K562 (cell line): ENCODE data around the gene USP28. TPM values are rescaled to one million over a fixed set of nuclear protein-coding genes. Genes with fewer than 3 reads are reported as not detected.

Source experiments
- ATAC-seq: fragments of 200-7000 bp; cut with Tn5 transposase; 3 replicates; pipeline ENCODE4 v1.9.1; 2020; ENCODE audit warnings: moderate library complexity
- BruUV-seq: library from RNA; stranded (reverse); fragments of 400-500 nt; replicated peaks from 2 replicates; lab custom pipeline; 2021; lab: Mats Ljungman, UMichigan
- CTCF ChIA-PET: fragments of 300-600 bp; formaldehyde crosslinking; extraction: SDS; loops from one replicate; lab custom pipeline; 2021; ENCODE audit warnings: low intra/inter-chr PET ratio; lab: Yijun Ruan, JAX
- POLR2A ChIA-PET: fragments of 300-600, 350-650 bp; sonication (Branson Sonifier 250); formaldehyde crosslinking; extraction: SDS; loops from one replicate; lab custom pipeline; 2021; ENCODE audit warnings: antibody characterized with exemption, inconsistent platforms; lab: Yijun Ruan, JAX
- DNase-seq, 4 experiments: peaks; one replicate each; pipeline versions ENCODE4 v3.0.0 to v3.0.0-alpha.2; 2011 to 2018; ENCODE audit warnings: low spot score in 3 of 4, mixed read lengths in 3 of 4; ENCODE audit errors: extremely low read depth in 1 of 4
- FAIRE-seq: peaks from 2 replicates; lab custom pipeline; 2011; peaks lifted over from hg19 to GRCh38; lab: Jason Lieb, UNC
- H2AFZ ChIP-seq: 2 replicates; pipeline ENCODE4 v1.6.0; 2011; ENCODE audit warnings: low read depth, low read length, control low read depth, inconsistent platforms
- H3K27ac ChIP-seq: fragments of 200-600 bp; 3 replicates; pipeline ENCODE4 v1.8.0; 2011; ENCODE audit warnings: low read depth, mild to moderate bottlenecking, control low read depth, inconsistent platforms, low read length, moderate library complexity, mixed read lengths; ENCODE audit errors: extremely low read depth
- H3K27me3 ChIP-seq, 2 experiments: fragments of 300-600 bp in 1 of 2; 2 replicates in 1 of 2; 3 replicates in 1 of 2; pipeline versions ENCODE4 v1.6.0 to v1.8.0; 2011; ENCODE audit warnings: inconsistent platforms in 2 of 2, low read length in 2 of 2, mild to moderate bottlenecking in 1 of 2, mixed read lengths in 1 of 2, moderate library complexity in 1 of 2; ENCODE audit not compliant: control insufficient read depth in 2 of 2, insufficient read depth in 2 of 2
- H3K36me3 ChIP-seq: fragments of 300-600 bp; 3 replicates; pipeline ENCODE4 v1.8.0; 2011; ENCODE audit warnings: mild to moderate bottlenecking, low read length, inconsistent platforms; ENCODE audit not compliant: control insufficient read depth, insufficient read depth
- H3K4me1 ChIP-seq, 2 experiments: fragments of 200-600 bp in 1 of 2; replicated peaks in 1 of 2; 2 replicates in 1 of 2; 3 replicates in 1 of 2; pipeline versions ENCODE4 v1.5.1 to v1.8.0; 2011; ENCODE audit warnings: inconsistent platforms in 2 of 2, low read length in 2 of 2, mild to moderate bottlenecking in 1 of 2, mixed read lengths in 1 of 2, moderate library complexity in 1 of 2; ENCODE audit not compliant: control insufficient read depth in 2 of 2, insufficient read depth in 2 of 2
- H3K4me2 ChIP-seq: 2 replicates; pipeline ENCODE4 v1.6.1; 2011; ENCODE audit warnings: low read length, control low read depth, inconsistent platforms, mixed read lengths; ENCODE audit not compliant: insufficient read depth
- H3K4me3 ChIP-seq: fragments of 200-600 bp; sonication (generic), shearing (Covaris generic); 2 replicates; pipeline ENCODE4 v1.5.1; 2016; ENCODE audit warnings: control low read depth, inconsistent platforms
- H3K79me2 ChIP-seq: fragments of 200-600 bp; 3 replicates; pipeline ENCODE4 v1.8.0; 2011; ENCODE audit warnings: low read length, inconsistent platforms; ENCODE audit not compliant: control insufficient read depth, insufficient read depth
- H3K9ac ChIP-seq, 2 experiments: 2 replicates each; pipeline versions ENCODE4 v1.6.0 to v1.6.1; 2011; ENCODE audit warnings: low read depth in 2 of 2, low read length in 2 of 2, control low read depth in 1 of 2, inconsistent platforms in 1 of 2, mild to moderate bottlenecking in 1 of 2, mixed read lengths in 1 of 2; ENCODE audit not compliant: insufficient read depth in 1 of 2
- H3K9me1 ChIP-seq: one replicate; pipeline ENCODE4 v1.6.0; 2011; ENCODE audit warnings: inconsistent platforms, mild to moderate bottlenecking, low read length, moderate library complexity; ENCODE audit not compliant: control insufficient read depth, insufficient read depth
- H3K9me3 ChIP-seq: replicated peaks from 2 replicates; pipeline ENCODE4 v1.5.1; 2011; ENCODE audit warnings: low read depth, low read length, inconsistent platforms; ENCODE audit not compliant: control insufficient read depth, insufficient read depth
- H4K20me1 ChIP-seq: replicated peaks from 2 replicates; pipeline ENCODE4 v1.6.1; 2011; ENCODE audit warnings: low read length, inconsistent platforms, mixed read lengths; ENCODE audit not compliant: control insufficient read depth, insufficient read depth
- CBX3 ChIP-seq, 2 experiments: IDR thresholded peaks; 1 replicate in 1 of 2; 2 replicates in 1 of 2; pipeline ENCODE4 v1.6.1; 2012; ENCODE audit warnings: inconsistent platforms in 2 of 2, low read length in 2 of 2, borderline replicate concordance in 1 of 2, control low read depth in 1 of 2
- CHD2 ChIP-seq: IDR thresholded peaks from 2 replicates; pipeline ENCODE4 v1.6.1; 2011; ENCODE audit warnings: low read depth, low read length
- ESRRA ChIP-seq: fragments of 450-650 bp; IDR thresholded peaks from 2 replicates; pipeline ENCODE4 v1.6.1; 2014; ENCODE audit warnings: low read depth, mild to moderate bottlenecking, moderate library complexity, borderline replicate concordance
- KLF10 ChIP-seq: fragments of 250-450 bp; sonication (Bioruptor Pico); IDR thresholded peaks from 2 replicates; pipeline ENCODE4 v1.6.1; 2021; ENCODE audit warnings: matching md5 sums
- LARP7 ChIP-seq: fragments of 450-650 bp; IDR thresholded peaks from 2 replicates; pipeline ENCODE4 v1.6.1; 2016
- MLX ChIP-seq, 2 experiments: fragments of 450-650 bp in 1 of 2; sonication (generic) in 1 of 2; formaldehyde crosslinking; conservative IDR thresholded peaks; 2 replicates each; pipeline versions ENCODE4 v1.4.0 to v1.8.1; 2020 to 2022; ENCODE audit warnings: mild to moderate bottlenecking in 1 of 2, missing genetic modification reagents in 1 of 2
- MYC ChIP-seq, 2 experiments: fragments of 250-450 bp in 1 of 2; sonication (Bioruptor Pico) in 1 of 2; IDR thresholded peaks; 2 replicates each; pipeline versions ENCODE4 v1.5.1 to v1.6.1; 2012 to 2021; ENCODE audit warnings: low read depth in 2 of 2, borderline replicate concordance in 1 of 2, improper control_type of control experiment in 1 of 2, low read length in 1 of 2, mild to moderate bottlenecking in 1 of 2, moderate library complexity in 1 of 2
- POLR2AphosphoS5 ChIP-seq: IDR thresholded peaks from 2 replicates; pipeline ENCODE4 v1.6.1; 2011; ENCODE audit warnings: mild to moderate bottlenecking, low read depth, low read length, moderate library complexity; ENCODE audit not compliant: control insufficient read depth, insufficient read depth
- RBM22 ChIP-seq: fragments of 200-400 bp; formaldehyde crosslinking; IDR thresholded peaks from 2 replicates; pipeline ENCODE4 v1.6.1; 2018; ENCODE audit warnings: low read length, low read depth; ENCODE audit not compliant: poor library complexity, severe bottlenecking
- SMAD3 ChIP-seq: fragments of 450-650 bp; formaldehyde crosslinking; conservative IDR thresholded peaks from 2 replicates; pipeline ENCODE4 v1.4.0; 2020; ENCODE audit warnings: mild to moderate bottlenecking
- SNAPC5 ChIP-seq: fragments of 250-450 bp; sonication (Bioruptor Pico); IDR thresholded peaks from 2 replicates; pipeline ENCODE4 v1.8.0; 2021; ENCODE audit warnings: moderate library complexity, mild to moderate bottlenecking, inconsistent platforms
- TRIM25 ChIP-seq: fragments of 450-650 bp; IDR thresholded peaks from 2 replicates; pipeline ENCODE4 v1.7.0; 2016; ENCODE audit warnings: borderline replicate concordance
- TRIM28 ChIP-seq: fragments of 450-650 bp; IDR thresholded peaks from 2 replicates; pipeline ENCODE4 v1.6.1; 2017
- ZNF134 ChIP-seq: fragments of 250-450 bp; sonication (Bioruptor Pico); conservative IDR thresholded peaks from 2 replicates; pipeline ENCODE4 v1.4.0; 2020
- ZNF197 ChIP-seq: fragments of 200-800 bp; sonication (Bioruptor generic); IDR thresholded peaks from 2 replicates; pipeline ENCODE4 v1.6.1; 2016; ENCODE audit warnings: low read depth, missing genetic modification characterization, missing compliant biosample characterization
- ZSCAN32 ChIP-seq: fragments of 450-650 bp; formaldehyde crosslinking; IDR thresholded peaks from 2 replicates; pipeline ENCODE4 v1.4.0; 2020; ENCODE audit warnings: mild to moderate bottlenecking, moderate library complexity
- WGBS: fragments of 100-300 bp; shearing (Covaris generic); methylation state at CpG from one replicate; pipeline ENCODE4 v1.1.6; 2016; ENCODE audit warnings: low coverage, mixed read lengths; ENCODE audit not compliant: insufficient coverage; ENCODE audit errors: missing lambda C conversion rate; 5-methylcytosine and 5-hydroxymethylcytosine counted together
- in situ Hi-C: fragments of 300-500 bp; cut with MboI; formaldehyde crosslinking; loops from 4 replicates; pipeline ENCODE4 v1.15.0; 2018; ENCODE audit warnings: inconsistent platforms, mixed read lengths
- intact Hi-C: fragments of 100-400 bp; cut with micrococcal nuclease; formaldehyde crosslinking; loops from 2 replicates; pipeline ENCODE4 v1.14.2; 2022
- polyA plus RNA-seq, 8 experiments: library from polyadenylated mRNA; depleted of rRNA in 4 of 8; stranded (reverse) in 5 of 8; unstranded in 3 of 8; fragments of >200 nt; fragmentation: Nextera tagmentation in 2 of 8; fragmentation: Illumina TruSeq in 1 of 8; extraction: Ambion mirVana in 2 of 8; extraction: Trizol in 1 of 8; gene quantifications; 2 replicates each; pipeline versions ENCODE4 v1.2.1 to v1.2.3, GENCODE V29; 2011 to 2014; ENCODE audit warnings: inconsistent platforms in 1 of 8, missing spikeins in 1 of 8
- total RNA-seq, 7 experiments: library from RNA; depleted of rRNA in 6 of 7; stranded (reverse); fragments of >200 nt in 6 of 7; fragmentation: Illumina TruSeq in 2 of 7; extraction: Trizol in 2 of 7; gene quantifications; 2 replicates each; pipeline versions ENCODE4 v1.2.1 to v1.2.3, GENCODE V29; 2011 to 2021; ENCODE audit warnings: low replicate concordance in 1 of 7

USP28 gene
- total and polyA plus RNA-seq, 9 of the 15 experiments (the other 6 are each of a cell fraction or from before 2014, with no cell fraction given), result 3.7 to 42.7 (median 20.3) TPM

GRCh38 chr11:113906516-113906915, 31.1 kb upstream of the USP28 start:
- no peak overlapping the region for H3K9ac ChIP-seq
- no TSS peak for BruUV-seq
- no peak overlapping the region for H3K4me2 ChIP-seq
- H4K20me1 ChIP-seq, result no peaks in the 10 kb centered on the region
- POLR2A ChIA-PET, result interaction anchor here (0.8 to 1.2 kb wide), 2 partner anchors 25 to 167 kb away, joined by 4 read pairs; no protein-coding TSS in a partner anchor
- TF ChIP-seq CBX3 (IDR thresholded peaks at IDR 0.05; ENCODE audit: borderline replicate concordance in 1 of 2, low read length in 2 of 2) (no peak), SMAD3 (no peak), ZNF197 (CRISPR knock-in tag) (no peak), RBM22 (no peak), ZNF134 (no peak), LARP7 (no peak), TRIM25 (no peak), POLR2AphosphoS5 (no peak), ESRRA (no peak), MLX (CRISPR knock-in tag; conservative IDR thresholded peaks at IDR 0.05) (no peak), CHD2 (no peak), MYC (IDR thresholded peaks at IDR 0.05; ENCODE audit: low read depth, low read length) (no peak), MYC (CRISPR knock-in tag; IDR thresholded peaks at IDR 0.05; ENCODE audit: borderline replicate concordance, low read depth) (no peak), KLF10 (no peak), ZSCAN32 (CRISPR knock-in tag) (no peak), TRIM28 (no peak), SNAPC5 (no peak)
- no peaks in the 10 kb centered on the region for H3K4me1 ChIP-seq
- in situ Hi-C loops (no loop called here), intact Hi-C loops (no loop called here)
- H3K9me3 ChIP-seq, result no peaks in the 10 kb centered on the region
- H3K9me1 ChIP-seq, result no peaks in the 10 kb centered on the region
- 0% methylated on average over 2 of the region's 2 CpGs for WGBS
- no peak overlapping the region for H3K4me3 ChIP-seq
- no peak overlapping the region for H3K27ac ChIP-seq
- H3K79me2 ChIP-seq, result no peaks in the 10 kb centered on the region
- no peak overlapping the region for H2AFZ ChIP-seq
- no peaks in the 10 kb centered on the region for H3K36me3 ChIP-seq
- CTCF ChIA-PET, result no interaction called here
- ATAC-seq, result no peak
- H3K27me3 ChIP-seq, result peaks cover 31 to 45% of the 10 kb centered on the region in 2 experiments
- no peak for DNase-seq
- FAIRE-seq, result no peak
